Putamen (tissue), 1 donor: ENCODE results near the gene WASF2.
"Not testable (repeated sequence)": the region's sequence is repeated elsewhere in the genome, so short reads cannot be mapped to it uniquely, and the experiment has no call there.

Source experiments
- DNase-seq: peaks from one replicate; pipeline ENCODE4 v3.0.0-alpha.2; 2016; ENCODE audit warnings: low spot score

The WASF2 gene

GRCh38 chr1:27397749-27398148, 92.2 kb downstream of the WASF2 start:
- DNase-seq = no peak

- no peak for DNase-seq
Measured at GRCh38 chr1:27397110-27397509, 92.9 kb downstream of the WASF2 start.

- peak; percentile 69 for DNase-seq
Measured at GRCh38 chr1:27395441-27396195, 94.3 kb downstream of the WASF2 start.

GRCh38 chr1:27394925-27395324, 95.0 kb downstream of the WASF2 start:
- DNase-seq = no peak

GRCh38 chr1:27394282-27394658, 95.7 kb downstream of the WASF2 start:
- DNase-seq = no peak

GRCh38 chr1:27393641-27394281, 96.2 kb downstream of the WASF2 start:
- no peak for DNase-seq

- DNase-seq = no peak
Measured at GRCh38 chr1:27392778-27393635, 97.0 kb downstream of the WASF2 start.

GRCh38 chr1:27392096-27392777, 97.7 kb downstream of the WASF2 start, which contains the start of gene GPR3:
Gene GPR3, plus strand, starts transcription at chr1:27392622. Its CDS starts 1,177 bp downstream, at chr1:27393799.
- DNase-seq = peak; percentile 82

- peak; percentile 42 for DNase-seq
Measured at GRCh38 chr1:27391511-27392095, 98.4 kb downstream of the WASF2 start.

GRCh38 chr1:27388337-27389005, 101.5 kb downstream of the WASF2 start:
- no peak for DNase-seq

GRCh38 chr1:27384797-27385196, 105.2 kb downstream of the WASF2 start:
- not testable (repeated sequence) for DNase-seq

- DNase-seq = no peak
Measured at GRCh38 chr1:27383661-27384060, 106.3 kb downstream of the WASF2 start.

GRCh38 chr1:27383039-27383605, 106.8 kb downstream of the WASF2 start, which contains the start of gene CD164L2:
Gene CD164L2, minus strand, starts transcription at chr1:27383333. Its CDS starts 94 bp downstream, at chr1:27383239.
- no peak for DNase-seq

- no peak for DNase-seq
Measured at GRCh38 chr1:27381969-27382762, 107.8 kb downstream of the WASF2 start.

GRCh38 chr1:27380766-27381733, 108.9 kb downstream of the WASF2 start:
- DNase-seq = no peak

GRCh38 chr1:27380224-27380623, 109.7 kb downstream of the WASF2 start:
- no peak for DNase-seq

- DNase-seq = no peak
Measured at GRCh38 chr1:27379564-27380122, 110.3 kb downstream of the WASF2 start.
